K562 (cell line): ENCODE data around the gene BOLA1. TPM values are rescaled to one million over a fixed set of nuclear protein-coding genes. Genes with fewer than 3 reads are reported as not detected.

Experiments
- BRD9 ChIP-seq: fragments of 450-650 bp; IDR thresholded peaks from 2 replicates; pipeline ENCODE4 v1.6.1; 2018; ENCODE audit warnings: low read depth; ENCODE audit not compliant: partially characterized antibody
- CBFB ChIP-seq: sonication (generic); formaldehyde crosslinking; IDR thresholded peaks from 2 replicates; pipeline ENCODE4 v1.4.0; 2020; ENCODE audit warnings: mild to moderate bottlenecking, missing genetic modification reagents
- DIDO1 ChIP-seq: fragments of 450-650 bp; IDR thresholded peaks from 2 replicates; pipeline ENCODE4 v1.6.1; 2016; ENCODE audit warnings: low read depth, missing biosample characterization, missing genetic modification characterization
- ERF ChIP-seq: fragments of 450-650 bp; formaldehyde crosslinking; IDR thresholded peaks from 2 replicates; pipeline ENCODE4 v1.4.0; 2020; ENCODE audit warnings: mild to moderate bottlenecking, mixed read lengths
- FOXJ2 ChIP-seq: fragments of 200-800 bp; sonication (Bioruptor generic); IDR thresholded peaks from 2 replicates; pipeline ENCODE4 v1.6.1; 2016; ENCODE audit warnings: missing genetic modification characterization, missing compliant biosample characterization
- HBP1 ChIP-seq: fragments of 450-650 bp; formaldehyde crosslinking; IDR thresholded peaks from 2 replicates; pipeline ENCODE4 v1.4.0; 2022; ENCODE audit warnings: missing genetic modification characterization
- HMBOX1 ChIP-seq: sonication (generic); IDR thresholded peaks from 2 replicates; pipeline ENCODE4 v1.6.1; 2016
- IRF2 ChIP-seq: sonication (generic); formaldehyde crosslinking; IDR thresholded peaks from 2 replicates; pipeline ENCODE4 v1.8.1; 2022; ENCODE audit warnings: mild to moderate bottlenecking, missing genetic modification reagents
- LEF1 ChIP-seq: fragments of 450-650 bp; IDR thresholded peaks from 2 replicates; pipeline ENCODE4 v1.6.1; 2016; ENCODE audit warnings: mild to moderate bottlenecking
- MTA1 ChIP-seq: fragments of 450-650 bp; IDR thresholded peaks from 2 replicates; pipeline ENCODE4 v1.6.1; 2017; ENCODE audit warnings: borderline replicate concordance
- MYC ChIP-seq, 2 experiments: fragments of 250-450 bp in 1 of 2; sonication (Bioruptor Pico) in 1 of 2; IDR thresholded peaks; 2 replicates each; pipeline versions ENCODE4 v1.5.1 to v1.6.1; 2012 to 2021; ENCODE audit warnings: low read depth in 2 of 2, borderline replicate concordance in 1 of 2, improper control_type of control experiment in 1 of 2, low read length in 1 of 2, mild to moderate bottlenecking in 1 of 2, moderate library complexity in 1 of 2
- NCOA1 ChIP-seq: fragments of 450-650 bp; IDR thresholded peaks from 2 replicates; pipeline ENCODE4 v1.6.1; 2016; ENCODE audit warnings: low read depth
- RERE ChIP-seq: sonication (generic); formaldehyde crosslinking; IDR thresholded peaks from 2 replicates; pipeline ENCODE4 v1.8.0; 2023; ENCODE audit warnings: missing genetic modification reagents, mild to moderate bottlenecking, borderline replicate concordance
- SMAD4 ChIP-seq: fragments of 250-450 bp; sonication (Bioruptor Pico); conservative IDR thresholded peaks from 2 replicates; pipeline ENCODE4 v1.8.0; 2021; ENCODE audit warnings: inconsistent platforms, mild to moderate bottlenecking, moderate library complexity
- STAT5B ChIP-seq: fragments of 250-450 bp; sonication (Bioruptor Pico); IDR thresholded peaks from 2 replicates; pipeline ENCODE4 v1.8.0; 2021; ENCODE audit warnings: mild to moderate bottlenecking, inconsistent platforms
- USF1 ChIP-seq: sonication (generic); formaldehyde crosslinking; IDR thresholded peaks from 2 replicates; pipeline ENCODE4 v1.9.0; 2022; ENCODE audit warnings: mild to moderate bottlenecking, missing genetic modification reagents
- ZBED1 ChIP-seq: IDR thresholded peaks from 2 replicates; pipeline ENCODE4 v1.6.1; 2014
- ZFP30 ChIP-seq: fragments of 250-450 bp; sonication (Bioruptor Pico); IDR thresholded peaks from 2 replicates; pipeline ENCODE4 v1.8.0; 2022; ENCODE audit warnings: moderate library complexity, mild to moderate bottlenecking, inconsistent platforms, borderline replicate concordance
- ZNF174 ChIP-seq: fragments of 250-450 bp; sonication (Bioruptor Pico); IDR thresholded peaks from 2 replicates; pipeline ENCODE4 v1.4.0; 2020; ENCODE audit warnings: mild to moderate bottlenecking
- ZNF696 ChIP-seq: fragments of 250-450 bp; sonication (Bioruptor Pico); conservative IDR thresholded peaks from 2 replicates; pipeline ENCODE4 v1.4.0; 2020; ENCODE audit warnings: mild to moderate bottlenecking, moderate library complexity
- polyA plus RNA-seq, 8 experiments: library from polyadenylated mRNA; depleted of rRNA in 4 of 8; stranded (reverse) in 5 of 8; unstranded in 3 of 8; fragments of >200 nt; fragmentation: Nextera tagmentation in 2 of 8; fragmentation: Illumina TruSeq in 1 of 8; extraction: Ambion mirVana in 2 of 8; extraction: Trizol in 1 of 8; gene quantifications; 2 replicates each; pipeline versions ENCODE4 v1.2.1 to v1.2.3, GENCODE V29; 2011 to 2014; ENCODE audit warnings: inconsistent platforms in 1 of 8, missing spikeins in 1 of 8
- total RNA-seq, 7 experiments: library from RNA; depleted of rRNA in 6 of 7; stranded (reverse); fragments of >200 nt in 6 of 7; fragmentation: Illumina TruSeq in 2 of 7; extraction: Trizol in 2 of 7; gene quantifications; 2 replicates each; pipeline versions ENCODE4 v1.2.1 to v1.2.3, GENCODE V29; 2011 to 2021; ENCODE audit warnings: low replicate concordance in 1 of 7

BOLA1 gene
- total and polyA plus RNA-seq, 9 of the 15 experiments (the other 6 are each of a cell fraction or from before 2014, with no cell fraction given), result 0.18 to 1.2 (median 0.40) TPM; not detected in 2

GRCh38 chr1:149887456-149888246 lies 11.7 kb upstream of the BOLA1 start (continued):
- no peak for TF ChIP-seq RERE (CRISPR knock-in tag)
- peak; percentile 38 for TF ChIP-seq BRD9
- no peak for TF ChIP-seq ZNF696 (CRISPR knock-in tag)
- no peak for TF ChIP-seq LEF1
- TF ChIP-seq IRF2, result no peak
- no peak for TF ChIP-seq HMBOX1
- TF ChIP-seq ERF (CRISPR knock-in tag), result peak; percentile 26; the same call in 1 of the 2 replicates
- TF ChIP-seq FOXJ2, result no peak
- TF ChIP-seq CBFB (CRISPR knock-in tag), result no peak
- peak; percentile 16; the same call in 1 of the 2 replicates for TF ChIP-seq HBP1
- no peak for TF ChIP-seq MTA1
- peak; percentile 93 for TF ChIP-seq ZBED1
- TF ChIP-seq MYC (IDR thresholded peaks at IDR 0.05; ENCODE audit: low read depth, low read length), result no peak
- TF ChIP-seq MYC (CRISPR knock-in tag; IDR thresholded peaks at IDR 0.05; ENCODE audit: borderline replicate concordance, low read depth), result peak; percentile 20; the same call in 1 of the 2 replicates
- TF ChIP-seq ZNF174, result 0 out of 2 replicates have a peak, but pooled peaks have one; percentile 42
- TF ChIP-seq STAT5B (CRISPR knock-in tag), result no peak
- TF ChIP-seq ZFP30 (CRISPR knock-in tag), result no peak
- no peak for TF ChIP-seq DIDO1 (tag)
- TF ChIP-seq NCOA1, result no peak
- TF ChIP-seq SMAD4 (CRISPR knock-in tag), result no peak
- TF ChIP-seq USF1, result no peak
